Medulla oblongata (tissue), 1 donor: ENCODE measurements around the gene CBX2.

Experiments used
- DNase-seq: peaks from one replicate; pipeline ENCODE4 v3.0.0-alpha.2; 2015; ENCODE audit errors: extremely low spot score

The CBX2 gene

DNA sequence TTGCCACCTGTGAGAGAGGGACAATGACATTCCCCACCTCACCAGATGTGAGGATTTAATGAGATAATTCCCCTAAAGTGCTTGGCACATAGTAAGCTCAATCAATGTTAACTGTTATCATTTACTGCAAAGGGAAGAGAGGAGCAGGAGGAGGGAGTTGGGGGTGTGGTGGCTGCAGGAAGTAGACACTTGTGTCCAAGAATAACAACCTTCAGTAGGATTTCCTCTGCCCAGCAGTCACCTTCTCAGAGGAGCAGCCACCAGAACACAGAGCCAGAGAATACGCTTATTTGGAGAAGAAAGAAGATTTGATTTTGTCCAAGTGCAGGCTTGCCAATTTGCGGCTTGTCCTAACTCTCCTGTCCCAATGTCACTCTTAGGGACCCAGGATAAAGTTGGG is 51.1 kb downstream of the CBX2 start:
- DNase-seq: no peak

DNA sequence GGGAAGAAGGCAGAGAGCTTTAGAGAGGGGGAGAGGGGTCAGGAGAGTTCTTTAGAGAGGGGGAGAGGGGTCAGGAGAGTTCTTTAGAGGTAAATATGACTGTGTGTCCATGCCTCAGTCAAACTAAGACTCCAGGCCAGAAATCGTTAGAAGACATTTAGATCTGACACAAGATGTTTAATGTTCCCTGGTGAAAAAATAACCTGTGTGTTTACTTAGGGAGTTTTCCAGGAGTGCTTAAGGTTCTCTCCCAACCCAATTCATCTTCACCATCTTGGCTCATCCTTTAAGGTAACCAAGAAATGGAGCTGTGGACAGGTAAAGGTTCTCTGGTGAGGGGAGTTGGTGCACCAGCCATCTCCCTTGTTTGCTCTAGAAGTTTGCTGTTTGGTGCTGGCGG is 51.5 kb downstream of the CBX2 start:
- no peak for DNase-seq

DNA sequence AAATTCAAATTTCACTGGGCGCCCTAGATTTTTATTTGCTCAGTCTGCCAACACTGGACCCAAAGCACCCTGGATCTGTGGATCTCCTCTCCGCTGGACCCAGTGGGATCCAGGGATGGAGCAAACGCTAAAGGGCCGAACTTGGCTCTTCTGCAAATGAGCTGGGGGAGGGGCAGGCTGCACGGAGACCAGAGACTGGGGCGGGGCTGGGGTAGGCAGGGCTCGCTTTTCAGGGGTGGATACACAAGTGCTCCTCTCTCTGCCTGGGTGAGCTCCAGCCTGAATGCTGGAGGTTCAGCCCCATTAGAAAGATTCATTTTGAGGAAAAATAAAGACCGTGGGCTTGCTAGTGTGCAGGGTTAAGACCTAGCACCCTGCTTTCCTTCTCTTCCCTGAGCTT is 52.4 kb downstream of the CBX2 start:
- DNase-seq: no peak

DNA sequence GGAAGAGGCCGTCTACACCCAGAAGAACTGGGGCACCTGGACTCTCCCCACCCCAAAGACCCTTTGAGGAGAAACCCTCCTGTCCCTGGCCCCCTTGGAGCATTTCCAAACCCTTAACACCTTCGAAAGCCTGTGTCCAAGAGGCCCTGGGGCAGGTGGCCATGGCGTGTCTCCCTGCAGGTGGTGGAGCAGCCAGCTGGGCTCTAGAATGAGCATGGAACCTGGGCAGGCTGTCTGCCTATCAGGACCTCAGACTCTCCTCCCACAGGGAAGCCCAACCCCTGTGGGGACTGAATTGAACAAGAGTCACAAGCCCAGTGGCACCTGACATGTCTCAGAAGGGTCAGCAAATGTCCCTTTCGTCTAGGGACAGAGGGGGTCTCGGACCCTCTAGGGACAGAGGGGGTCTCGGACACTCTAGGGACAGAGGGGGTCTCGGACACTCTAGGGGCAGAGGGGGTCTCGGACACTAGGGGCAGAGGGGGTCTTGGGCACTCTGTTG is 52.9 kb downstream of the CBX2 start:
- DNase-seq: no peak

DNA sequence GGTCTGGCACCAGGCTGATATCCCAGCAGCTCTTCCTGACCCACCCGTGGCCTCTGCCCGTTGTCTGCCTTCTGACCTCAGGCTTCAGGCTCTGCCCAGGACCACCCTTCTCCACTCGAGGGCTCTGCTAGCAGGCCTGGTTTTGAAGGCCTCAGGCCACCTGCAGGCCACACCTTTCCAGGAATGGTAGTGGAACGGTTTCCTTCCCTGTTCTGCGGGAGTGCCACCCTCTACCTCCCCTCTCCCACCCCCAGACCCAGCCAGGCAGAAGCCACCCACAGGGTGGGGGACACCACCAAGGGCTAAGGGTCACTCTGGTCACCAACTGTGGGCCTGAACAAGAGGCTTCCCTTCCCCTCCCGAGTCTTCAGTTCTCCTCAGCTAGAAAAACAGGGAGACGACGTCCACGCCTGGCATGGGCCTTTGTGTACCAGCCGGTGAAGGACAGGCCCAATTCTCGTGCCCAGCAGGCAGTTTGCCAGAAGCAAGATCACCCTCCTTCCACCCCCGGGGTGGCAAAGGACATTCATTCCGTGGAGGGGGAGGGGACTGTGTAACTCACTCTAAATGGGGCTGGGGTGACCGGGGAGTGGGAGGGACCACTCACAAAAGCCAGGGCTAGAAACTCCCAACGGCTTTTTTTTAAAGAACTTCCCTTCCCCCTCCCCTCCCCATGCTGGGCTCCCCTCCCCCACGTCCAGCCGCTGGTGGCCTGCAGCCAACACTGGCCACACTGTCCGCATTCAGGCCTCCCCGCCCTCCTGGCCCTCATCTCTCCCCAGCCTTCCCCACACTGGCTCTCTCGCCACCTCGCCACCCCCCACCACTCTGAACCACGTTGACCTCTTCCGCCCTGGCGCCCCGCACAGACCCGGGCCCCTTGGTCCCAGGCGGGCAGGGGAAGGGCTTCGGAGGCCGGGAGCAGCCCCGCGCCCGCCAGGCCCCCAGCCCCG is 53.6 kb downstream of the CBX2 start:
- DNase-seq: peak; percentile 83

DNA sequence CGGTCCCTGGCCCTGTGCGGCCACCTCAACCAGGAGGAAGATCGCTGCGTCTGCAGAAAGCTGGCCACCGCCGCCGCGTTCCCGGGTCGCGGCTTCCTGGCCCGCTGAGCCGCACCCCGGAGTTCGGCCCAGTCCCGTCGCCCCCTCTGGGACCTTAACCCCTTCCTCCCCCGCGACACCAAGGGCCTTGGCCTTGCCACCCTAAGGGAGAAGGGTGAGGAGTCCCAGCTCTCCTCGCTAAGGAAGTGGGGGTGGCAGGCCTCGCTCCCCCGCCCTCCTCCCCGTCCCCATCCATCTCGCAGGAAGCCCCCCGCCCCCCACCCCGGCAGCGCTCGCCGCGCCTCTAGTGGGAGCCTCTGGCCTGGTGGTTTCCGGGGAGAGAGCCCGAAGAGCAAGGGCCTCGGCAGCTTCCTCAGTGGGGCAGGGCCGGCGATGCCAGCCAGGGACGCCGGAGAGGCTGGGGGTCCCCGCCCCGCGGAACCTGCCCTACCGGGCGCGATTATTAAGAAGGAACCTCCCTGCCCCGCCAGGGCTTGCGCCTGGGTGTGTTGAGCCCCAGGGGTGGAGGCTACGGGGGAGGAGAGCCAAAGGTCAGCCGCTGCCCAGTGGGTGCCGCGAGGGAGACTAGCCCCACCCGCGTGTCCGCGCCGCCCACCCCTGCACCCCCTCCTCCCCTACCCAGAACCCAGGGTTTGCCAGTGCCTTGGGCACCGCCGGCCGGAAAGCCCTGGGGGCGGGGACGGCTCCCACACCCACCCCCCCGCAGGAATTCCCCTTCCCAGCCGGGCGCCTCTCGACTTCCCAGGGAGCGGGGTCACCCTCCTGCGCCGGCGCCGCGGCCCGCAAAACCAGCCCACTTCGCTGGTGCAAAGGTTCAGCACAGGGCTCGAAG is 54.5 kb downstream of the CBX2 start:
- no peak for DNase-seq

DNA sequence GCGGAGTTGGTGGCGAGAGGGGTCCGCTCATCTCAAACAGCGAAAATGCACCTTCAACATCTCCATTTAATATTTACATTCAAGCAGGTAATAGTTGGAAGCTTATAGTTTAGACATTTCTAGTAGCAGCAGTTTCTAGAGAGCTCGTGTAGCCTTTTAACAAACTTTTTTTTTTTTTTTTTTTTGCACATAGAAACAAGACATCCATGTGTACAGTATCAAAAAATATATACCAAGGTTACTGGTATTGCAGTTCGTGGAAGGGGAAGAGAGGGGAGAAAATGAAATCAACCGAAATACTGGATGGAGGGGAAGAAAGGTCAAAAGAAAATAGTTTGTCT is 55.1 kb downstream of the CBX2 start:
- no peak for DNase-seq

DNA sequence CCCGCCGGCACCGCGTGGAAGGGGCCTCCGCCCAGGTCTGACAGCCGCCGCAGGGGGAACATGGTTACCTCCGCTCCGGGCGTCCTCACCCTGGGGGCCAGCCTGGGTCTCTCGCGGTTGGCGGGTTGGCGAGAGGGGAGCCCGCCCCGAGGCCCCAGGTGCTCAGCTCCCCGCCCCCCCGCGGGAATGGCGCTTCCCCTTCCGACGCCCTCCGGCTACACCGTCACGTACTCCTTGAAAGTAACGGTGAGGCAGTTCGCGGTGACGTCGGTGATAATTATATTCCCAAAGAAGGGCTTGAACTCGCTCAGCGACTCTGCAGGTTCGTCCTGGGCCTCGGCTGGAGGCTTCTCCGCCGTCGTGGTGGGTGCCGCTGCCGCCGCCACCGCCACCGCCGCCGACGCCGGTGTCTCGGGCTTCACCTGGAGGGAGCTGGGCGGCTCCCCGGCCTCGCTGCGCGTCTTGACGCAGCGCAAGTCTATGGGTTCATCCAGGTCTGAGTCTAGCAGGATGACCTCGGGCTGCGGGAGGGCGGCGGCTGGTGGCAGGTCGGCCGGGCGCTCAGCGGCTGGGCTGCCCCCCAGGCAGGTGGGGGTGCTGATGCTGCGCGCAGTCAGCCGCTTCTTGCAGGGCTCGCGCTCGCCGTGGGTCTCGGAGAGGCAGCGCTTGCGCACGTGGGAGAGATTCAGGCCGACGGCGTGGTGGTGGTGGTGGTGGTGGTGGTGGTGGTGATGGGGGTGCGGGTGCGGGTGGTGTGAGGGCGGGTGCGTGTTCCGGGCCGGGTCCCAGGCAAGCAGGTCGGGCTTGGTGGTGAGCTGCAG is 56.0 kb downstream of the CBX2 start:
- DNase-seq: no peak

DNA sequence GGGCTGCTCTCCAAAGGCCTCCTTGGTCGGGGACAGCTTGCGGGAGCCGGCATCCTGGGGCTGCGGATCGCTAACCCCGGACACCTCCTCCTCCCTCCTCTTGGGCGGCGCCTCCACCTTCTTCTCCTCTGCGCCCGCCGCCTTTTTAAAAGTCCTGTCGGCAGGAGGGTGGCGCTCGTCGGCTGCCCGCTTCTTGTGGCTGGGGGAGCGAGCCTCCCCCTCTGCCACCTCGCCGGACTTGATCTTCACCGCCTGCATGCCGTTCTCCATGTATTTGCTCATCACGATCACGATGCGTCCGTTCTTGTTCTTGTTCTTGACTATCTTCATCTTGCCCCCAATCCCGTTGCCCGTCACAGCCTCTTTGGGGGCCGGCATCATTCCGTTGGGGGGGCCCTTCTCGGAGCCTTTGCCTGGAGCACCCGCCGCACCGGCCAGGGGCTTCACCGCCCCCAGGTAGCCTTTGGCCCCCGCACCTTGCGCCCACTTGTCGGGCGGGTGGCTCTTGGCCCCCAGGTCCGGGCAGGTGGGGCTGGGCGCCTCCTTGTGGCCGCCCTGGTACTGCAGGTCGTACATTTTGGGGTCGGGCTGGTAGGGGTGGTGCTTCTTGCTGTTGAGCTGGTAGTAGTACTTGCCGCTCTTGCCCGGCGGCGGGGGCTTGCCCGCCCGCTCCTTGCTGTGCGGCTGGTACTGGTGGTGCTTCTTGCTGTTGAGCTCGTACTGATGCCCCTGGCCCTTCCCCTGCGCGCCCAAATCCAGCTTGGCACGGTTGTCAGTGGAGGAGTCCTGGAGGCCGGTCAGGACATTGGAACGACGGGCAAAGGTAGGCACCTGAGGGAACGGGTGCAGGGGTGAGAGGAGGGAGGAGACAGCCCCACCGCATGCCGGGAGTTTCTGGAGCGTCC is 56.9 kb downstream of the CBX2 start:
- DNase-seq: no peak

DNA sequence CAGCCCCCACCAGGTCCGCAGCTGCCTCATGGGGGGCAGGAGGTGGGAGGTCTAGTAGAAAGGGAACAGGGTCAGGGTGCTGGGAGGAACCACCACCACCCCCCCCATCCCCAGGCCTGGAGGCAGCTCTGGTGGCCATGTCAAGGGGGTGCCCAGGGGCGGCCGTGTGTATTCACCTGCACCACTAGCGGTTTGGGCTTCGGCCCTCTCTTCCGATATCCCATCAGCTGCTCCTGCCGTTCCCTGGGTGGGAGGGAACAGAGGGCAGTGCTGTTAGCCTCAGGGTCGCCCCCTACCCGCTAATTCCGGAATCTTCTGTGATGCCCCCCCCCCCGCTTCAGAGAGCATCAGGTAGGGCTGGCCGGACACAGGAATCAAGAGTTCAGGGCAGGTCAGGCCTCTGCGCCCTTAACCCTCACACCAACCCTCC is 57.5 kb downstream of the CBX2 start:
- no peak for DNase-seq

DNA sequence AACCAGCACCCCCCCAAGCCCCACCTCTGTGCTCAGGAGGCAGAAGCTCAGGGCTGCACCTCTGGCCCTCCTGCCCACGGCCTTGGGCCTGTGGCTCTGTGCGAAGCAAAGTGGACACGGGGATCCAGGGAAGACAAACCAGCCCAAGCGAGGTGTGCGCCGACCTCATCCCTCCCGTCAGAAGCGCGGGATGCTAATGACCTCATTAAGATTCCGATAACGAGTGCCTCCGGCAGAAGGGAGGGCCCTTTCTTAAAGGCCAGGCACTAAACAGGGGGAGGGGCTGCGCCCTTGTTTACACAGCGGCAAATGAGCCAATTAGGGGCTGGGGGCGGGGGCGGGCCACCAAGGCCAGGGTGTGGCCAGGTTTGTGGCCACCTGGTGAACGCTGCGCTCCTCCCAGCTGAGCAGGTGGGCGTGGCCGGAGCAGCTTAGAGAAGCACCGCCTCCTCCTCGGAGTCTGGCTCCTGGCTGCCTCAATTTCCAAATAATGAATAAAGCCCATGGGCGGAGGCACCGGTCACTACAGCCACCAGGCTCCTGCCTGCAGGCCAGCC is 58.1 kb downstream of the CBX2 start:
- DNase-seq: no peak

DNA sequence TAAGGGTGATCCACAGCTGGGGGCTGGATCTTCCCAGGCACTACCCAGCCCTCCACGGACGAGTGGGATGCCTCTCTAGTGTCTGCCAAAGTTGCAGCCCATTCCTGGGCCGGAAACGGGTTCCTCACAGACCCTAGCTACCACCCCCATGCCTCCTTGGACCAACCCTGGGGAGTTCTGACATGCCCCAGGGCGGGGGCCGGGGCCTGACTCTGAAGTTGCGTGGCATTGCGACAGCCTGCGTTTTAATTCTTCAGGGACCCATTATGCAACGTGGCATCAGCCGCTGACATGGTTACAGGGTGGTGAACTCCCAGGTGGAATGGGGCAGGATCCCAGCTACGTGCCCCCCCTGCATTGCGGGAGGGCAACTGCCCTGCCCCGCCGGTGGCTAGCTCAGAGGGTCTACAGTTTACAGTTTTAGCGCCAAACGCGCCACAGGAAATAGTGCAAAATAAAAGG is 58.6 kb downstream of the CBX2 start:
- DNase-seq: no peak

DNA sequence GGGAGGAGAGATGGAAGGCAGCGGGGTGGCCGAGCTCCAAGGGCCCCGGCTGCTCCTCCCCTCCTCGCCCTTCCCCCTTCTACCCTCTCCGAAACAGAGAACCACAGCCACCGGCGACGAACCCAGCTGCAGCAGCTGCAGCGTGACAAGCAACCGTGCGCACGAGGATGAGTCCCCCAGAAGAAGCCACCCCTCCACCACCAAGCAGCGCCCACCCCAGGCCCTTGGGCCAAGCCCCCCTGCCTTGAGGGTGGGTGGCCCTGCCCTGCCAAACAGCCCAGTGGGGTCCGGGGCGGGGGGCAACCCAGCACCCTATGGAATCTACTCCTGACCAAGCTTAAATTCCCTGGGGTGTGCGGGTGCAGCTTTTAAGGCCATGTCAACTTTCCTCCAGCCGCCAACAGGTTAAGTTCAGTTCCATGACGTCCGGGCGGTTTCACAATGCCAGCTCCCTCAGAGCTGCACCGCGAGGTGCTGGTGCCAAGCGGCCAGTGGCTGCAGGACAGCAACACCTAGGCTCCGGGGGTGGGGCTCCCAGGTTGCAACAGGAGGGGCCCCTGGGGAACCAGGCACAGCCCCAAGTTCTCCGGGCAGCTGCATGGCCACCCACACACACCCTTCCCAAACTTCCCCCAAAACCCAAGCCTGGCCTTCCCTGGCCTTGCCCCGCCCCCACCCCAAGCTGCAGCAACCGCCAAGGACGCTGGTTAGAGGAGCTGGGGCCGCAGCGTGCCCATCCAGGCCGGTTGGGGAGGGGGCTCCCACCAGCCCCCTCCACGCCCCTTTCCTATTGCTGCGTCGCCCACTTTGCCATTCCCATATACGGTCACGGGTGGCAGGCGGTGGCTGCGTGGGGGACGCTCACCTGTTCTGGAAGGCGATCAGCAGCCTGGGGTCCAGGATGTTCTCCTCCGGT is 59.3 kb downstream of the CBX2 start:
- peak; percentile 25 for DNase-seq
